ENCODE results near the gene NUDT4B.
"Not testable (repeated sequence)": the region's sequence is repeated elsewhere in the genome, so short reads cannot be mapped to it uniquely, and the experiment has no call there.

Gene NUDT4B

GRCh38 chr1:148748563-148749334 is at the start of gene NUDT4B:
Gene NUDT4B (plus strand): TSS chr1:148748774. CDS start chr1:148748953, 179 bp downstream.
- not testable (repeated sequence) for H3K27ac ChIP-seq (ENCODE audit: low read depth, low read length); H3K4me1 ChIP-seq (ENCODE audit: control insufficient read depth in 1 of 2, insufficient read depth in 2 of 2, low read length in 2 of 2); H3K4me3 ChIP-seq (ENCODE audit: low read depth in 1 of 2, low read length in 2 of 2); H3K9ac ChIP-seq (ENCODE audit: low read depth in 1 of 2, low read length in 2 of 2); H3K36me3 ChIP-seq (ENCODE audit: control insufficient read depth in 1 of 2, insufficient read depth in 2 of 2, low read length in 2 of 2); H3K27me3 ChIP-seq (ENCODE audit: control insufficient read depth in 1 of 2, insufficient read depth in 2 of 2, low read length in 2 of 2); H3K9me3 ChIP-seq (ENCODE audit: control insufficient read depth in 1 of 2, low read length in 2 of 2)

GRCh38 chr1:148699357-148699756 is 49.2 kb upstream of the NUDT4B start:
- not testable (repeated sequence) for H3K9me3 ChIP-seq (ENCODE audit: control insufficient read depth in 1 of 2, low read length in 2 of 2); H3K27me3 ChIP-seq (ENCODE audit: control insufficient read depth in 1 of 2, insufficient read depth in 2 of 2, low read length in 2 of 2); H3K27ac ChIP-seq (ENCODE audit: low read depth, low read length); H3K4me1 ChIP-seq (ENCODE audit: control insufficient read depth in 1 of 2, insufficient read depth in 2 of 2, low read length in 2 of 2); H3K4me3 ChIP-seq (ENCODE audit: low read depth in 1 of 2, low read length in 2 of 2); H3K9ac ChIP-seq (ENCODE audit: low read depth in 1 of 2, low read length in 2 of 2); H3K36me3 ChIP-seq (ENCODE audit: control insufficient read depth in 1 of 2, insufficient read depth in 2 of 2, low read length in 2 of 2)

- H3K36me3 ChIP-seq (ENCODE audit: control insufficient read depth in 1 of 2, insufficient read depth in 2 of 2, low read length in 2 of 2); H3K4me1 ChIP-seq (ENCODE audit: control insufficient read depth in 1 of 2, insufficient read depth in 2 of 2, low read length in 2 of 2); H3K27me3 ChIP-seq (ENCODE audit: control insufficient read depth in 1 of 2, insufficient read depth in 2 of 2, low read length in 2 of 2); H3K27ac ChIP-seq (ENCODE audit: low read depth, low read length); H3K9me3 ChIP-seq (ENCODE audit: control insufficient read depth in 1 of 2, low read length in 2 of 2); H3K9ac ChIP-seq (ENCODE audit: low read depth in 1 of 2, low read length in 2 of 2); H3K4me3 ChIP-seq (ENCODE audit: low read depth in 1 of 2, low read length in 2 of 2): not testable (repeated sequence)
These were observed 46.3 kb upstream of the NUDT4B start for GRCh38 chr1:148702242-148702641.

- not testable (repeated sequence) for H3K27me3 ChIP-seq (ENCODE audit: control insufficient read depth in 1 of 2, insufficient read depth in 2 of 2, low read length in 2 of 2); H3K27ac ChIP-seq (ENCODE audit: low read depth, low read length); H3K9ac ChIP-seq (ENCODE audit: low read depth in 1 of 2, low read length in 2 of 2); H3K9me3 ChIP-seq (ENCODE audit: control insufficient read depth in 1 of 2, low read length in 2 of 2); H3K4me1 ChIP-seq (ENCODE audit: control insufficient read depth in 1 of 2, insufficient read depth in 2 of 2, low read length in 2 of 2); H3K4me3 ChIP-seq (ENCODE audit: low read depth in 1 of 2, low read length in 2 of 2); H3K36me3 ChIP-seq (ENCODE audit: control insufficient read depth in 1 of 2, insufficient read depth in 2 of 2, low read length in 2 of 2)
These were observed 44.5 kb upstream of the NUDT4B start for GRCh38 chr1:148703973-148704591.

GRCh38 chr1:148705316-148705948 is 43.1 kb upstream of the NUDT4B start:
- H3K36me3 ChIP-seq (ENCODE audit: control insufficient read depth in 1 of 2, insufficient read depth in 2 of 2, low read length in 2 of 2); H3K27ac ChIP-seq (ENCODE audit: low read depth, low read length); H3K4me1 ChIP-seq (ENCODE audit: control insufficient read depth in 1 of 2, insufficient read depth in 2 of 2, low read length in 2 of 2); H3K9ac ChIP-seq (ENCODE audit: low read depth in 1 of 2, low read length in 2 of 2); H3K27me3 ChIP-seq (ENCODE audit: control insufficient read depth in 1 of 2, insufficient read depth in 2 of 2, low read length in 2 of 2); H3K4me3 ChIP-seq (ENCODE audit: low read depth in 1 of 2, low read length in 2 of 2); H3K9me3 ChIP-seq (ENCODE audit: control insufficient read depth in 1 of 2, low read length in 2 of 2): not testable (repeated sequence)

GRCh38 chr1:148708779-148709333 is 39.7 kb upstream of the NUDT4B start:
- H3K9me3 ChIP-seq (ENCODE audit: control insufficient read depth in 1 of 2, low read length in 2 of 2); H3K27ac ChIP-seq (ENCODE audit: low read depth, low read length); H3K9ac ChIP-seq (ENCODE audit: low read depth in 1 of 2, low read length in 2 of 2); H3K4me3 ChIP-seq (ENCODE audit: low read depth in 1 of 2, low read length in 2 of 2); H3K36me3 ChIP-seq (ENCODE audit: control insufficient read depth in 1 of 2, insufficient read depth in 2 of 2, low read length in 2 of 2); H3K4me1 ChIP-seq (ENCODE audit: control insufficient read depth in 1 of 2, insufficient read depth in 2 of 2, low read length in 2 of 2); H3K27me3 ChIP-seq (ENCODE audit: control insufficient read depth in 1 of 2, insufficient read depth in 2 of 2, low read length in 2 of 2): not testable (repeated sequence)

- not testable (repeated sequence) for H3K27me3 ChIP-seq (ENCODE audit: control insufficient read depth in 1 of 2, insufficient read depth in 2 of 2, low read length in 2 of 2); H3K9me3 ChIP-seq (ENCODE audit: control insufficient read depth in 1 of 2, low read length in 2 of 2); H3K4me1 ChIP-seq (ENCODE audit: control insufficient read depth in 1 of 2, insufficient read depth in 2 of 2, low read length in 2 of 2); H3K9ac ChIP-seq (ENCODE audit: low read depth in 1 of 2, low read length in 2 of 2); H3K36me3 ChIP-seq (ENCODE audit: control insufficient read depth in 1 of 2, insufficient read depth in 2 of 2, low read length in 2 of 2); H3K27ac ChIP-seq (ENCODE audit: low read depth, low read length); H3K4me3 ChIP-seq (ENCODE audit: low read depth in 1 of 2, low read length in 2 of 2)
These were observed 37.6 kb upstream of the NUDT4B start for GRCh38 chr1:148710772-148711523.

- not testable (repeated sequence) for H3K9ac ChIP-seq (ENCODE audit: low read depth in 1 of 2, low read length in 2 of 2); H3K27me3 ChIP-seq (ENCODE audit: control insufficient read depth in 1 of 2, insufficient read depth in 2 of 2, low read length in 2 of 2); H3K4me1 ChIP-seq (ENCODE audit: control insufficient read depth in 1 of 2, insufficient read depth in 2 of 2, low read length in 2 of 2); H3K36me3 ChIP-seq (ENCODE audit: control insufficient read depth in 1 of 2, insufficient read depth in 2 of 2, low read length in 2 of 2); H3K27ac ChIP-seq (ENCODE audit: low read depth, low read length); H3K9me3 ChIP-seq (ENCODE audit: control insufficient read depth in 1 of 2, low read length in 2 of 2); H3K4me3 ChIP-seq (ENCODE audit: low read depth in 1 of 2, low read length in 2 of 2)
These were observed 36.2 kb upstream of the NUDT4B start for GRCh38 chr1:148712353-148712752.

- not testable (repeated sequence) for H3K9ac ChIP-seq (ENCODE audit: low read depth in 1 of 2, low read length in 2 of 2); H3K4me3 ChIP-seq (ENCODE audit: low read depth in 1 of 2, low read length in 2 of 2); H3K9me3 ChIP-seq (ENCODE audit: control insufficient read depth in 1 of 2, low read length in 2 of 2); H3K4me1 ChIP-seq (ENCODE audit: control insufficient read depth in 1 of 2, insufficient read depth in 2 of 2, low read length in 2 of 2); H3K27me3 ChIP-seq (ENCODE audit: control insufficient read depth in 1 of 2, insufficient read depth in 2 of 2, low read length in 2 of 2); H3K36me3 ChIP-seq (ENCODE audit: control insufficient read depth in 1 of 2, insufficient read depth in 2 of 2, low read length in 2 of 2); H3K27ac ChIP-seq (ENCODE audit: low read depth, low read length)
These were observed 33.1 kb upstream of the NUDT4B start for GRCh38 chr1:148715518-148715917.

- not testable (repeated sequence) for H3K27me3 ChIP-seq (ENCODE audit: control insufficient read depth in 1 of 2, insufficient read depth in 2 of 2, low read length in 2 of 2); H3K4me3 ChIP-seq (ENCODE audit: low read depth in 1 of 2, low read length in 2 of 2); H3K9ac ChIP-seq (ENCODE audit: low read depth in 1 of 2, low read length in 2 of 2); H3K27ac ChIP-seq (ENCODE audit: low read depth, low read length); H3K36me3 ChIP-seq (ENCODE audit: control insufficient read depth in 1 of 2, insufficient read depth in 2 of 2, low read length in 2 of 2); H3K9me3 ChIP-seq (ENCODE audit: control insufficient read depth in 1 of 2, low read length in 2 of 2); H3K4me1 ChIP-seq (ENCODE audit: control insufficient read depth in 1 of 2, insufficient read depth in 2 of 2, low read length in 2 of 2)
These were observed 31.5 kb upstream of the NUDT4B start for GRCh38 chr1:148716966-148717520.
